ENCODE data around the gene LRRC45.

Gene LRRC45

DNA sequence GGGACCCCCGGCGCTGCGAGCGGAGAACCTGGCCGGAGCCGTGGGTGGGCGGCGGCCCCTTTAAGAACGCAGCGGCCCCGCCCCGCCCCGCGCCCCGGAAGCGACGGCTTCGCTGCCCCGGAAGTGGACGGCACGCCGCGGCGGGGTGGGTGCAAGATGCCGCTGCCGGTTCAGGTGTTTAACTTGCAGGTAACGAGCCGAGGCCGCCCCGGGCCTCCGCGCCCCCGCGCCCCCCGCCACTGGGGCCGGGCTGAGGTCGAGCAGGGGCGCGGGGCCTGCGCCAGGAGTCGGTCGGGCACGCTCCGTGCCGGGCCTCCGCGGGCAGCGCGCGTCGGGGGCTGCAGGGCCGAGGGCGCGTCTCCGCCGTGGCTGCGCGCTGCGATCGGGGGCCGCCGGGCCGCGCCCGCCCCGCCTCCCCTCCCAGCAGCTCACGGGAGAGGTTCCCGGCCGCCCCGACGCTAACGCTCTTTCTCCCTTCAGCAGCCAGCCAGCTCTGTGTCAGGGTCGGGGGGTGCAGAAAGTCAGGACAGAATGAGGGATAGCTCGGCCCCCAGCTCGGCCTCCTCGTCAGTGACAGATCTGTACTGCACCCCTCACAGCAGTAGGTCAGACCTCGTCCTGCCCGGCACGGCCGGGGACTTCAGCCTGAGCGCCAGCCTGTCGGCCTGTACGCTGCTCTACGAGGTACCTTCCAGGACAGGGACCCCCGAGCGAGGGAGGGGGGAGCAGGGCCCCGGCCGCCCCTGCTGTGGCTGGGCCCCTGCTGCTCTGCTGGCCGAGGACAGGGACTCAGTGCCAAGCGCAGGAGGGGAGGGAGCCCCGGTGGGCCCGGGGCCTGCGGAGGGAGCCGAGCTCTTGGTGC, 28.9 kb downstream of the LRRC45 start, which contains the start of the genes GPS1 and RFNG:
Gene GPS1 (plus strand): TSS at position 123 of the 862 bp plus-strand sequence. CDS start 34 bp downstream, at position 157.
Gene RFNG (minus strand): TSS at position 36 of the 862 bp plus-strand sequence. CDS start 45 bp downstream, outside the sequence.
- DNase-seq (ENCODE audit: low spot score), result peak; percentile 74

DNA sequence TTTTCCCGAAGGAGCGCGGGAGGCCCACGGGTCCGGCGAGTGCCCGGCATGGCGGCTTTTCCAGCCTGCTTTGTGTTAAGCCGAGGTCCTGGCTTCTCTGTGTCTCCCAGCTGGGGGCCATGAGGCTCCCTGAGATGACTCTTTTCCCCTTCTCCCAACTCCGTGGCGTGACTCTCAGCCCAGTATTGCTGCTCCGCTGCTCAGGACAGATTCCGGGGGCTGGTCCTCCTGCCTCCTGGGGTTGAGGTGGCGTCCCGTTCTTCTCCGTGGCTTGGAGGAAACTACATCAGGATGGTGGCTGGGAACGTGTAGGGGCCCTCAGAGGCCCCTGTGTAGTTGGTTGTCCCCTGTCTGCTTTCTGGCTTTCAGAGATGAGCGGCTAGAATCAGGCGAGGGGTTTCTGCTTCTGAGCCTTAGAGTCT, 29.5 kb downstream of the LRRC45 start:
- DNase-seq (ENCODE audit: low spot score), result no peak

DNA sequence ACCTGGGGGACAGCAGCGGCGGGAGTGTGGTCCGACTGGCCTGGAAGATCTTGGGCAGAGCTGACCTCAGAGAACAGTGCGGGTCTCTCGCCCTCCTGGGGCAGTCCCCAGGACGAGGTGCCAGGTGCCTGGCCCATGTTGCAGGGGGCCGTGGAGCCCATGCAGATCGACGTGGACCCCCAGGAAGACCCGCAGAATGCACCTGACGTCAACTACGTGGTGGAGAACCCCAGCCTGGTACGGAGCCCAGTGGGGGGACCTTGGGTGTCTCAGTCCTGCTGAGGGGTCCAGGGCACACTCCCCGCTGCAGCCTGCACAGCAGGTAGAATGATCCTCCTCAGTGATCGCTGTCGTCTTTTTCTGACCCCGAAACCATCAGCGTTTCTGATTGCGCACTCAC, 30.0 kb downstream of the LRRC45 start:
- no peak for DNase-seq (ENCODE audit: low spot score)

DNA sequence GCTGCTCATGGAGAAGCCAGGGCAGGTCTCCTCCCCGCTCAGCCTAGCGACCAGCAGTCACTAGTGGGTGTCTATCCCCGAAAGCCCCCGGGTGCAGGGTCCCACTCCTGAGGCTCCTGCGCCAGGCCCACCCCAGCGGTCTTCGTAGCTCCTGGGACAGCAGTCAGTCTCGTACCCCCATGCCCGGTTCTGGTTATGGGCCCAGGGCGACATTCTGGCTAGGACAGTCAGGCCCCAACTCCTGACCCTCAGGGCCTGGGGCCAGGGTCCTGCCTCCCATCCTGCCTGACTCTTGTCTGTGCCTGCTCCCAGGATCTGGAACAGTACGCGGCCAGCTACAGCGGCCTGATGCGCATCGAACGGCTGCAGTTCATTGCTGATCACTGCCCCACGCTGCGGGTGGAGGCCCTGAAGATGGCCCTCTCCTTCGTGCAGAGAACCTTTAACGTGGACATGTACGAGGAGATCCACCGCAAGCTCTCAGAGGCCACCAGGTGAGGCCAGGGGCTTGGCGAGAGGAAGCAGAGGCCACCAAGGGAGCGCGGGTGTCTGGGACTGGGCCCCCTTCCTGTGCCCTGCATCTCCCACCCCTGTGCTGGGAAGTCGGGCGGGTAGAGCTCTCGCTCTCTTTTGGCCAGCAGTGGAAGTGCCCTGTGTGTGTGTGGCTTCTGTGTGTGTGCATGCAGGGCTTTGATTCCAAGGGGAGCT, 30.6 kb downstream of the LRRC45 start:
- no peak for DNase-seq (ENCODE audit: low spot score)

DNA sequence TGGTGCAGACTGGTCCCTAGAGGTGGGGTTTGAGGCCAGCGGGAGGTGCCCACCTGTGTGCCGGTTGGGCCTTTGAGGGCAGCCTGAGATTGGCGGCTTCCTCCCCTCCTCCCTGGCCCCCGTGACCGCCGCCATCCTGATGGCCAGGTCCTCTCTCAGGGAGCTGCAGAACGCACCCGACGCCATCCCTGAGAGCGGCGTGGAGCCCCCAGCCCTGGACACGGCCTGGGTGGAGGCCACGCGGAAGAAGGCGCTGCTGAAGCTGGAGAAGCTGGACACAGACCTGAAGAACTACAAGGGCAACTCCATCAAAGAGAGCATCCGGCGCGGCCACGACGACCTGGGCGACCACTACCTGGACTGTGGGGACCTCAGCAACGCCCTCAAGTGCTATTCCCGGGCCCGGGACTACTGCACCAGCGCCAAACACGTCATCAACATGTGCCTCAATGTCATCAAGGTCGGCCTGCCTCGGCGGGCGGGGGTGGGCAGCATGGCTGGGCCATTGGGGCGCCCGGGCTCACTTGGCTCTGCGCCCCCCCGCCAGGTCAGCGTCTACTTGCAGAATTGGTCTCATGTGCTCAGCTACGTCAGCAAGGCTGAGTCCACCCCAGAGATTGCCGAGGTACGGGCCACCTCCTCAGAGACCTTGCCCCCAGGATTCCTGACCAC, 31.4 kb downstream of the LRRC45 start:
- DNase-seq (ENCODE audit: low spot score), result no peak

DNA sequence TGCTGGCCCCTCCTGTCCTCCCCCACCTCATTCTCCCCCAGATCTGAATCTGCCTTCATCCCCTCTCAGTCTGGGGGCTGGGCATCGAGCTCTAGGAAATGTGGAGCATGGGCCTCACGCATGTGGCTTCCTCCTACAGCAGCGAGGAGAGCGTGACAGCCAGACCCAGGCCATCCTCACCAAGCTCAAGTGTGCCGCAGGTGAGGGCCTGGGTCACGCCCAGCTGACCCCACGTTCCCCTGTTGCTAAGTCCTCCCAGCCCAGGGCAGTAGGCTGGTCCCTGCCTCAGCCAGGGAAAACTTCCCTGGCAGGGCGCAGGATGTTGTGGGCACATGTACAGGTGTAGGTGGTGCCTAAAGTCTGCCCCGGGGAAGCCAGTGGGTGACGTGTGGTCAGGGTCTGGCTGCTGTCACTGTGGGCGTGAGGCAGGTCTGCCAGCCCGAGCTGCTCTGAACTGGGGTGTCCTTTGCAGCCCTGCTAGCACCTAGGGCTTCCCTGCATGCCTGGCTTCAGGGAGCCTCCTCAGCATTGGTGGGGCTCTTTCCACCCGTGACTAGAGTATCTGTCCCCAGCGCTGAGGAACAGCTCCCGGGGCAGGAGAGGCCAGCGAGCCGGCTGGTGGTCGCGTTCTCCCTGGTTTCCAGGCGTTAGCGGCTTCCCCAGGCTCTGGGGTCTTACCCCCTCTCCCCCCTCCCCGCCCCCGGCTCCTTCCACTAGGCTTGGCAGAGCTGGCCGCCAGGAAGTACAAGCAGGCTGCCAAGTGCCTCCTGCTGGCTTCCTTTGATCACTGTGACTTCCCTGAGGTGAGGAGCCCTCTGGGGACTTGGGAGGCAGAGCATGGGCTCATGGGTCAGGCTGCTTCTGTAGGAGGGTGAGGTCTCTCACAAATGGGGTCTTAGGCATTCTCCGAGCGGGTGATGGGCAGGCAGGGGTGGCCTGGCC, 32.2 kb downstream of the LRRC45 start:
- DNase-seq (ENCODE audit: low spot score), result no peak

DNA sequence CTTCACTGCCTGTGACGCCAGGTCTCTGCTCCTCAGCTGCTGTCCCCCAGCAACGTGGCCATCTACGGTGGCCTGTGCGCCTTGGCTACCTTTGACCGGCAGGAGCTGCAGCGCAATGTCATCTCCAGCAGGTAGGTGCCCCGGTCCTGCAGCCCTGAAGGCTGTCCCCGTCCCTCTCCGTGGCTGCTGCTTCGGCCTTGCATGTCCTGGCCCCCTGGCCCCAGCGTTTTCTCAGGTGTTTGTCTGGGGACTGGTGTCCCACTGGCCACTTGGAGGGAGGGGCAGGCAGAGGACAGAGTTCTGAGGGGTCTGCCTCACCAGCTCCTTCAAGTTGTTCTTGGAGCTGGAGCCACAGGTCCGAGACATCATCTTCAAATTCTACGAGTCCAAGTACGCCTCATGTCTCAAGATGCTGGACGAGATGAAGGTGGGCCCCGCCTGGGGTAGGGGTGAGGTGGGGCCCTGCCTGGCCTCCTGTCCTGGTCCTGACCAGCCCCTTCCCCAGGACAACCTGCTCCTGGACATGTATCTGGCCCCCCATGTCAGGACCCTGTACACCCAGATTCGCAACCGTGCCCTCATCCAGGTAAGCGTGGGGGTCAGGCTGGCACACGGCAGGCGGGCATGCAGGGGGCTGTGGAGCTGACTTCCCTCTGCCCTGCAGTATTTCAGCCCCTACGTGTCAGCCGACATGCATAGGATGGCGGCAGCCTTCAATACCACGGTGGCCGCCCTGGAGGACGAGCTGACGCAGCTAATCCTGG, 33.0 kb downstream of the LRRC45 start:
- DNase-seq (ENCODE audit: low spot score), result no peak

DNA sequence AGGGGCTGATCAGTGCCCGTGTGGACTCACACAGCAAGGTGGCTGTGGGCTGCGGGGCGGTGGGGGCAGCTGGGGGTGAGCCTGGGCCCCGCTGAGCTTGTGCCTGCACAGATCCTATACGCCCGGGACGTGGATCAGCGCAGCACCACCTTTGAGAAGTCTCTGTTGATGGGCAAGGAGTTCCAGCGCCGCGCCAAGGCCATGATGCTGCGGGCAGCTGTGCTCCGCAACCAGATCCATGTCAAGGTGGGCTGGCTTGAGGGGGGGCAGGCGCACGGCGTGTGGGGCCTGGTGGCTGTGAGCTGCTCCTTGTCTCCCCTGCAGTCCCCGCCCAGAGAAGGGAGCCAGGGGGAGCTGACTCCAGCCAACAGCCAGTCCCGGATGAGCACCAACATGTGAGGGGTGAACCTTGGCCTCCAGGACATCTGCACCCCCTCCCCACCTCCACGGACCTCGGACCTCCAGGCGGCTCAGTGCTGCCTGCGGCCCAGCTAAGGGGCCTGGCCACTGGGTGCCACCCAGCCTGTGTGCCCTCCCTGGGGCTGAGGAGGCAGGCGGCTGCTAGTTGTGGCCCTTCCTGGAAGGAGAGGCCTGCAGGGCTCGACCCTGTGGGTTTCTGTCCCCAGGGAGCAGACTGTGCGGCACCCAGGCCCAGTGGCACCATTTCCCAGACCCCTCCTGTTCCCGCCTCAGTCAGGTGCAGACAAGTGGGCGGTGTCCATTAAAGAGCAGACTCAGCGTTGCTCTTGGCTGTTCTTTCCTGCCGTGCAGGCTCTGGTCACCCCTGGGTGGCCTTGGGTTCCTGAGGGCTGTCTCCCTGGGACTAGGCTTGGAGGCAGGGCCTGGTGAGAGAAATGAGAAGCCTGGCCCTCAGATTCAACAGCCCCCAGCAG, 33.9 kb downstream of the LRRC45 start:
- no peak for DNase-seq (ENCODE audit: low spot score)

DNA sequence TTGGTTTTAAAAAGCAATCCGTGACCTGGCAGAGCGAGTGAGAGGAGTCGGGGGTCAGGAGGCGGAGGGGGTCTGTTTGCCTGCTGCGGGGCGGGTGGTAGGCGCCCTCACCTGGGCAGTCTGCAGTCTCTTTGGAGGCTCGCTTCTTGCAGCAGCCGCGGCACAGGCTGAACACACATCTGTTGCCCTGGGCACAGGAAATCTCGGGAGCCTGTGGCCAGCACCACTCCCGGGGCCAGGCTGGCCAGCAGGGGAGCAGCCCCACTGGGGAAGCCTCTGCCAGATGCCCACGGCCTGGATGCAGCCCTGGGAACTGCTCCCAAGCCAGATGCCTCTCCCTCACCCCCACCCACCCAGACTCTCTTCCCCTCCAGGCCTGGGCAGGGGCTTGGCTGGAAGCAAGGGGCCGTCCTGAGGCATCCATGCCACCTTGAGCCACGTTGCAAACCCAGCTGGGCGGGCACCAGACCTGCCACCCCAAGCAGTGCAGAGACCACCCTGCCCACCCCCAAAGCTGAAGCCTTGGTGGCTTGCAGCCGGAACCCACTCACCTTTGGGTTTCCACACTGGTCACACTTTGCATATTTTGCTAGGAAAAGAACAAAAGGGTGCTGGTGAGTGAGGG, 35.2 kb downstream of the LRRC45 start:
- no peak for DNase-seq (ENCODE audit: low spot score)

DNA sequence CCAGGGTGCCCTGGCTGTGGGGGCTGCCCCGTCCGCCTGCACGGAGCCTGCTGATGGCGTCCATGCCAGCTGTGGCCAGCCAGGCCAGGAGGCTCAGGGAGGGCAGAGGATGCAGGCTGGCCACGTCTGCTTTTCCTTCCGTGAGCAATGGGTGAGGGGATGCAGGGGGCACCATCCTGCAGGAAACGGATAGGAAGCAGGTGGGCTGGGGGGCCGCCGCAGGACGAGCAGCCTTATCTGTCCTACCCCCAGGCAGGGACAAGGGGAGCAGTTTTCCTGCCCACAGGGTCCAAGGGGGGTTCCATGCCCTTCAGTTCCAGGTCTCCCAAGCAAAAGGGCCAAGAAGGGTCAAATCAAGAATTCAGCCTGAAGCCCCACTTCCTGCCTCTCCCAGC, 35.7 kb downstream of the LRRC45 start:
- DNase-seq (ENCODE audit: low spot score), result no peak

DNA sequence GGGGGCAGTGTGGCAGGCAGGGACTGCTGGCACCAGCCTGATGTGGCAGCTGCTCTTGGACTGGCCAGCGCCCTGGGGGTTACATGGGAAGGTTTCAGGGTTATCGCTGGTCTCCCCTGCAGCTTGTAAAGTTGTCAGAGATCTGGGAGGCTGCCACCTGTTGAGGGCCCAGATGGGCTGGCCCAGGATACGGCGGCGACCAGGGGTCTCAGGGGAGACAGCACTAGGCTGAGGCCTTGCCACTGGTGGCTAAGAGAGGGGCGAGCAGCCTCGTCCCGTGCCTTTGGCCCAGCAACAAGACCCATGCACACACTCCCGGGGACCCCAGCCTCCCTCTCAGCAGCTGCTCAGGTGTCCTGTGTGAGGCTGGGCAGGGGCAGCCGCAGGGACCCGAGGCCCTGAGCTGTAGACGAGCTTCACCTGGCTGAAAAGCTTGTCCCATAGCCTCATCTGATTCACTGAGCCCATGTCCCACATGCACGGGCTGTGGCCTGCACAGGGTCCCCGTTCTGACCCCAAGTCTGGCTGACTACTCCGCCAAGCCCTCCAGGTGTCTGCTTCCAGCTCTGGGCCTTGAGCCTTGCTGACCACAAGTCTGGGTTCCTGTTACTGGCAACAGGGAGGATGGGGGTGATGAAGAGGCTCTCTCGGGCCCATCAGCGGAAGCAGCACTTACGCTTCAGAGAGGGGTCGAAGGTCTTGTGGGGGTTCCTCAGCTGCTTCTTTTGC, 36.3 kb downstream of the LRRC45 start:
- no peak for DNase-seq (ENCODE audit: low spot score)

DNA sequence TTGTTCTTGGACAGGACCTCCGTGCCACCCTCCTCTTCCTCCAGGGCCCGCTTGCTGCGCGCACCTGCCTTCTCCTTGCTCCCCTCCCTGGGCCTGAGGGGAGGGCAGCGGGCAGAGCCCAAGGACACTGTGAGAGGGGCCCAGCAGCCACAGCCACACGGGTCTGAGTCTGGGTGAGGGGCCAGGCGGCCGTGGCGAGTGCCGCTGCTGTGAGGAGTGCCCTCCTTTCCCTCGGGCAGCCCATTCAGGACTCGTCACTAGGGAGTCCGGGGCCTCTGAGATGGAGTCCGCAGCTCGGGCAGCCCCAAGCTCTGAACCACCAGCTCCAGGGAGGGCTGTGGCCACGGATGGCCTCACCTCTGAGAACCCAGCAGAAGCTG, 36.9 kb downstream of the LRRC45 start:
- DNase-seq (ENCODE audit: low spot score), result no peak

DNA sequence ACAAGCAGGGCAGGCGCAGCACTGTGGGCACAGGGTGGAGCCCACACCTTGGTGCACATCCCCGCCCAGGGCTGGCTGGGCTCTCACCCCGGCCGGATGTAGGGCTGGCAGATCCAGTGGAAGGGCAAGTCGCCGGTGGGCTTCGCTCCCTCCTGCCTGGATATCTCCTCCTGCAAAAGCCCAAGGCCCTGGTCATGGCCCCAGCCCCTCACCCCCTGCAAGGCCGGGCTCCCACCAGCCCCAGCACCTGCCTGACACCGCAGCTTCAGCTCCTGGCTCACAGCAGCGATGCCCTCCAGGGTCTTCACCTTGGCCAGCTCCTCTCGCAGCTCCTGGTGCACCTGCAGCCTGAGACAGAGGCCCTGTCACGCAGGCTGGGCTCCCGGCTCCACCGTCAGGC, 37.5 kb downstream of the LRRC45 start:
- no peak for DNase-seq (ENCODE audit: low spot score)

DNA sequence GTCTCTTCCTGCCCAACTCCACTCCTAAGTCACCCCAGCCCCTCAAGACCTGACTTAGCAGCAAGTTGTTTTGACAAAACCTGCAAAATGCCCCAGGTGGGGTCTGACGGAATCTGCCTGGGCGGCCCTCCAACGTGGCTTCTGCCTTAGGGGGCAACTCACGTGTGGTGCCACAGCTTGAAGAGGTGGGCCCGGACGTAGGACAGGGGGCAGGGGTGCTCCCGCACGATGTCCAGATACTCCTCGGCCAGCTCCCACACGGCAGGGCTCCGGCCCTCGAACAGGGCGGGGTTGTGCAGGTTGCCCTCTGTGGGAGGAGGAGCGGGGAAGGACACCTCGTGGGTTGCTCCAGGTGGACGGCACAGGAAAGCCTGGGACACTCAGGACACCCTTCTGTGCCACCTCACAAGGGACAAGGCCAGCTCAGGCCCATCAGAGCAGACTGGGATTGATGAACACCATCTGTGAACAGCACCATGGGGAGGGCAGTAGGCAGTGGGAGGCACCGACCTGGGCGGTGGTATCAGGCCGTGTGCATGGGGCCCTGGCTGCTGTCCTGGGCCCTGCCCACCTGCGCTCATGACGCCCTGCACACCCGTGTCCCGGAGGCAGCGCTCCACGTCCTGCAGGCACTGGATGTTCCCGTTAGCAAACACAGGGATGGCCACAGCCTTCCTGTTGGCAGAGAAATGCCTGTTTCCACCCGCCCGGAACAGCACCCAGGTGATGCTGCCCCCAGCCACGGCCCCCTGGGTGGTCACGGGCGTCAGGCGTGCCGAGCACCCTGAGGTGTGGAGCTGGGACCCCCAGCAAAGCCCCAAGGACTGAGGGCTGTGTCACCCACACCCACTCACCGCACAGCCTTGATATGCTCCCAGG, 38.2 kb downstream of the LRRC45 start:
- no peak for DNase-seq (ENCODE audit: low spot score)

DNA sequence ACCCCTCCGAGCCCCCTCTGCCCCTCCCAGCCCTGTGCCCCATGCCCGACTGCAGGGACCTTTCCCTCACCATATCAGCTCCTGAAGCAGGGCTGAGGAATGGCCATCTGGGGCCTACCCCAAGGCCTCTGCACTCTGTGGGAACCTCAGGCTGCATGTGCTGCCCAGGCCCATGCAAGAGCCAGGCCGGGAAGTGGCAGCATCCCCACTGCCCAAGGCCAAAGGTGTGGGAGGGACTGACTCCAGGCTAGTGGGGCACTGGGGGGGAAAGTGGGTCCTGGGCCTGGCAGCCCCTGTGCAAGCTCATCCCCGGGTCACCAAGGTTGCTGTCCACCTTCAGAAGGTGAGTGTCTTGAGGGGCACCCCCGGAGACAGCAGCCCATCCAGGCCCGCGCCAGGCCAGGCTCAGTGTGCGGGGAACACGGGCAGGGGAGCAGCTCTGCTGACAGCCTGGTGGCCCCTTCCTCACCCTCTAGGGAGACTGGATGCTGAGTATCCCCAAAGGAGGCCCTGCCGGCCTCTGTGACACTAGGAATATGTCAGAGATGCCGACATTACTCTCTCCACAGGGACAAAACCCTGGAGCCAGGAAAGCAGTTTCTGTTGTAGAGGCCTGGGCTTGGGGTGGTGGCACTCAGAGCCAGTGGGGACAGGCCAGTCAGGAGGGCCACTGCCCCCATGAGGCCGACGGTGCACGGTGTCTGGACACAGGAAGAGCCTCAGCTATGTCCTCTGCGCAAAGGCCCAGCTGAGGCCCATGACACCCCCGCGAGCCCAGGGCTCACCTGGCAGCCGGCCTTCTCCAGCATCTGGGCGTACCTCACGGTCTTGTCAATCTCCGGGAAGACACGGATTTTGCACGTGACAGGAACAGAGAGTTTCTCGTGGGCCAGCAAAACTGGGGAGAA, 39.2 kb downstream of the LRRC45 start:
- no peak for DNase-seq (ENCODE audit: low spot score)

DNA sequence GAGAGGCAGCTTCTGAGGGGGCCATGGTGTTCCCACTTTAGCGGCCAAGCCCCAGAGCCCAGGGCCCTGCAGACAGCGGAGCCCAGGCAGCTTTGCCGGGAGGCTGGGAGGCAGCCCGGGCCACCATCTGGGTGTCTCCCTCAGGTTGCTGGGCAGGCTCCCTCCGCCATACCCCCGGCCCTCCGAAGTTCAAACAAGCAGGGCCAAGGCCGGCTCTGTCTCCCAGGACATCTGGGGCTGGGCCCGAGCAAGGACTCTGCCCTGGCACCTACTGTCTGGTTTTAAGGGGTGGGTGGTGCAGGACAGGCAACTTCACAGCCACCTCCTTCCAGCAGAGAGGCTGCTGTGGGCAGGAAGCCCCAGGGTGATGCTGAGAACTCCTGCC, 39.9 kb downstream of the LRRC45 start:
- no peak for DNase-seq (ENCODE audit: low spot score)
